GM06990 (cell line): ENCODE results near the gene LRRC63.

Experiments used
- DNase-seq: peaks from one replicate; pipeline ENCODE4 v3.0.0-alpha.2; 2011; ENCODE audit not compliant: insufficient read length; ENCODE audit errors: extremely low read depth
- H3K27me3 ChIP-seq: replicated peaks from 2 replicates; pipeline ENCODE4 v1.6.0; 2011; ENCODE audit warnings: low read length; ENCODE audit not compliant: control insufficient read depth, insufficient read depth
- H3K36me3 ChIP-seq: 2 replicates; pipeline ENCODE4 v1.5.1; 2011; ENCODE audit warnings: low read length; ENCODE audit not compliant: control insufficient read depth, insufficient read depth
- H3K4me3 ChIP-seq: replicated peaks from 2 replicates; pipeline ENCODE4 v1.5.1; 2011; ENCODE audit warnings: low read depth, mild to moderate bottlenecking, control low read depth, low read length
- TF ChIP-seq, protein P1 (sequence below): IDR thresholded peaks from 2 replicates; pipeline ENCODE4 v1.5.1; 2011; ENCODE audit warnings: low read length, control low read depth, mild to moderate bottlenecking, inconsistent platforms; ENCODE audit not compliant: insufficient read depth, poor library complexity, severe bottlenecking

LRRC63 gene

DNA sequence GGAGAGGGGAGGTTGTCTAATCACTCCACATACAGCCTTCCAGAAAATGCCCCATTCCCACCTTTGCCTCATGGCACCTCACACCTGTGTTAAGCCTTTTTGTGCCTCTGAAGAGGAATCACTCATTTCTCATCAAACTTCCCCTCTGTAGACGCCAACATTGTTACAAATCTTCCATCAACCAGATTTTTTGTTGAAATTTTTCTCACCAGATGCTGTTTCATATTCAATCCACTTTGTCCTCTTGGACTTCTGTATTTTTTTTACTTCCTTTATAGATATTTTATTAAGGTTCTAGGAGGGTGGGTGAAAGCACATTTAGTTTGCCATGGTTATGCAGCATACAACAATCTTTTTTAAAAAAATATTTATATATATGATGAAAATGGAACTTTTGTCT, 101.3 kb downstream of the LRRC63 start:
- no peak for DNase-seq
- TF ChIP-seq, protein P1, sequence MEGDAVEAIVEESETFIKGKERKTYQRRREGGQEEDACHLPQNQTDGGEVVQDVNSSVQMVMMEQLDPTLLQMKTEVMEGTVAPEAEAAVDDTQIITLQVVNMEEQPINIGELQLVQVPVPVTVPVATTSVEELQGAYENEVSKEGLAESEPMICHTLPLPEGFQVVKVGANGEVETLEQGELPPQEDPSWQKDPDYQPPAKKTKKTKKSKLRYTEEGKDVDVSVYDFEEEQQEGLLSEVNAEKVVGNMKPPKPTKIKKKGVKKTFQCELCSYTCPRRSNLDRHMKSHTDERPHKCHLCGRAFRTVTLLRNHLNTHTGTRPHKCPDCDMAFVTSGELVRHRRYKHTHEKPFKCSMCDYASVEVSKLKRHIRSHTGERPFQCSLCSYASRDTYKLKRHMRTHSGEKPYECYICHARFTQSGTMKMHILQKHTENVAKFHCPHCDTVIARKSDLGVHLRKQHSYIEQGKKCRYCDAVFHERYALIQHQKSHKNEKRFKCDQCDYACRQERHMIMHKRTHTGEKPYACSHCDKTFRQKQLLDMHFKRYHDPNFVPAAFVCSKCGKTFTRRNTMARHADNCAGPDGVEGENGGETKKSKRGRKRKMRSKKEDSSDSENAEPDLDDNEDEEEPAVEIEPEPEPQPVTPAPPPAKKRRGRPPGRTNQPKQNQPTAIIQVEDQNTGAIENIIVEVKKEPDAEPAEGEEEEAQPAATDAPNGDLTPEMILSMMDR: no peak
- no peaks in the 10 kb centered on the region for H3K36me3 ChIP-seq

DNA sequence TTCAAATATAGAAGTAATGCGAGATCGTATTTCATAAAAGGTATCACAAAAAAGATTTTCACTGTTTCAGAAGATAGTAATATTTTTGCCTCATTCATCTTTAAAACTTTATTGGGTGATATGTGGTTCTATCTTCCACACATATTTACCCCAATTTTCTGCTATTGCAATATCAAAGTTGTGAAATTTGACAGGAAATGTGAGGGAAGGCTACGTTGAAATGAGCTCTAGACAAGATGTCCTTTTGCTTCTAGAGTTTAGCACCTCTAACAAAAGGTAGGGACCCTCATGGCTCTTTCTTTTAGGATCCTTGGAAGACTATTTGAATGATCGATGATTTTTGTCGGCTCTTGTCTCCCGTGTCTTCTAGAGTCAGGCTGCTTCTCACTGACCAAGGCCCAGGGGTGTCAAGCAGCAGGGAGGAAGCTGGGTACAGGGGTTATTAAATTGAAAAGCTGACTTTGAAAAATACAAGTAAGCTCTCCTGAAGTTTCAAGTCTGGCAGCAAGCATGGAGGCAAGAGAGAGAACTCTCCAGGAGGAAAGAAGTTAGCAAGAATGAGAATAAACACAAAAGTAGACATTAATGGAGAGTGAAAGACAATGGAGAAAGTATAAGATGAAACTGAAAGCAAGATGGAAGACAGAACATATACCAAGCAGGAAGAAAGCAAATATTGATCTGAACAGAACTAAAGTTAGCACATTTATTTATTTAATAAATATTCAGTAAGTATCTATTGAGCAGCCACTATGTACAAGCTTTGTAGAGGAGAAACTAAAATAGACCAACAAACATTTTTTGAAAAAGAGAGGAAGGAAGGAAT, 101.9 kb downstream of the LRRC63 start:
- H3K36me3 ChIP-seq: no peaks in the 10 kb centered on the region
- DNase-seq: no peak
- no peaks in the 10 kb centered on the region for H3K27me3 ChIP-seq
- TF ChIP-seq, protein P1: no peak
- H3K4me3 ChIP-seq: no peak overlapping the region

More for the DNA sequence above, 101.3 kb downstream of the LRRC63 start:
- no peaks in the 10 kb centered on the region for H3K27me3 ChIP-seq
- H3K4me3 ChIP-seq: no peak overlapping the region

DNA sequence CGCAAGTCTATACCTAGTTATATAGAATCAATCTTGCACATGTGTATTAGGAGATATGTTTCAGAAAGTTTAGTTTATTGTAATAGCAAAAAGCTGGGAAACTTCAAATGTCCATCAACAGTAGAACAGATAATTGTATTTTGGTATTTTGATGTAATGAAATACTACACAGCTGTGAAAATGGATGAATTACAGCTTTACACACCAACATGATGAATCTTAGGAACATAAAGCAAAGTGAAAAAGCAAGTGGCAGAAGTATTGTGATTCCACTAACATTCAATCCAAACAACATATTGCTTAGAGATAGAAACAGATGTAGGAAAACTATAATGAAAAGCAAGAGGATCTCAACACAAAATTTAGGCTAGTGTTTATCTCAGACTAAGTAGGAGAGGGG, 102.9 kb downstream of the LRRC63 start:
- Histone ChIP-seq H3K4me3 (no peak overlapping the region), H3K36me3 (no peaks in the 10 kb centered on the region), H3K27me3 (no peaks in the 10 kb centered on the region)
- TF ChIP-seq, protein P1: no peak
- no peak for DNase-seq

DNA sequence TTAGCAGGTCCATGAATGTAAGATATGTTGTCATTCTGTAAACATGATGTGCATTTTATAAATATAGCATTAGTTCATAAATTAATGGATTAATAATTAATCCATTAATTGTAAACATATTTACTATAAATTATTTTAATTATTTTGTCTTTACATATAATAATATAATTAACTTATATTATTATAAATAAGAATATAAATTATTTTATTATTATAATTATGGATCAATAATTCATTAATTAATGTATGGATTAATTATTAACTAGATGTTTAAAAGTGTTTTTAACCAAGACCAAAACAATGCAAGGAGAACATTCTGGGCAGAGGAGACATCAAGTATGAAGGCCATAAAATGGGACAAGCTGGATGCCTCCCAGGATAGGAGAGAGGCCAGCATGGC, 103.3 kb downstream of the LRRC63 start:
- TF ChIP-seq, protein P1: no peak
- DNase-seq: no peak
- Histone ChIP-seq H3K27me3 (no peaks in the 10 kb centered on the region), H3K36me3 (no peaks in the 10 kb centered on the region), H3K4me3 (no peak overlapping the region)

DNA sequence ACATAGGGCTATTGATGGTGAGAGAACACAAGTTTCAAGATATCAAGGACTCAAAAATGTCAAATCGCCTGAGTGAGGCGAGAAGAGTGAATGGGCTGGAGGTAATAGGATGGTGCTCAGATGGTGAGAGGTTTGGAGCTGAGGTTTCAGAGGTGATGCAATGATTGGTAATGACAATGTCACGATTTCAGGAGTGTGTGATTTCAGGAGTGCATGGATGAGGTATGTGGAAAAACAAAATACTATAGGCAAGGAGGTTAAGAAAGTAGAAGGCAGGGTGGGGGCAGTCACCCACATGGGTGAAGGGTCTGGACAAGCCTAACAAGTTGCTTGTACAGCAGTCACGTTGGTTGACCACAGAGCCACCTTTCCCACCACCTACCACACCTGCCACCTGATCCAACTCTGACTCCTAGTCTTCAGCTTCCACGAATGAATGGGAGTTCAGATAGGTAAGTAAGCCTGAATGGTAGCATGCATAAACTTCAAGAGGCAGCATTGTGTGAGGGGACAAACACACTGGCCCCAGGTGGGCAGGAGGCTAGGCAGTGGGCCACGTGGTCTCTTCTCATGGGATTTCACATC, 103.9 kb downstream of the LRRC63 start:
- H3K27me3 ChIP-seq: no peaks in the 10 kb centered on the region
- no peaks in the 10 kb centered on the region for H3K36me3 ChIP-seq
- H3K4me3 ChIP-seq: no peak overlapping the region
- TF ChIP-seq, protein P1: no peak
- DNase-seq: no peak

DNA sequence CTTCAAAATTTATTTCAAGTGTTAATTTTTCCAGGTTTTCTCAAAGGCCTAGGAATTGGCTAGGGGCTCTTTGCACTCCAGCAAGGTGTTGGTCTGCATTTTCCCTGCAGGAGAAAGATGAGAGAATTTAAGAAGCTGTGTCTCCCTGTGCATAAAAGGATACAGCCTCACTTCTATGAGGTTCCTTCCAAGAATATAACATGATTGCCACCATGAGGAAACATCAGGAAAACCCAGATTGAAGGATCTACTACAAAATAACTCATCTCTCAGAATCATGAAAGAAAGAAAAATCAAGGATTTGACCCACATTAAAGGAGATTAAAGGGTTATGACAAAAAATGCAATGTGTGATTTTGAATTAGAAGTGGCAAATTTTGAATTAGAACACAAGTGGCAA, 105.4 kb downstream of the LRRC63 start:
- H3K4me3 ChIP-seq: no peak overlapping the region
- no peak for DNase-seq
- no peaks in the 10 kb centered on the region for H3K27me3 ChIP-seq
- no peaks in the 10 kb centered on the region for H3K36me3 ChIP-seq
- TF ChIP-seq, protein P1: no peak
